Loucy (cell line): ENCODE measurements around the gene RPS23.

ENCODE experiments used
- H2AFZ ChIP-seq: fragments of 200-600 bp; sonication (generic); 2 replicates; pipeline ENCODE4 v1.6.0; 2016; ENCODE audit warnings: antibody characterized with exemption, mild to moderate bottlenecking, low read length, moderate library complexity
- H3F3A ChIP-seq: fragments of 200-600 bp; 2 replicates; pipeline ENCODE4 v1.6.0; 2016; ENCODE audit warnings: antibody characterized with exemption, low read depth, mild to moderate bottlenecking
- H3K27me3 ChIP-seq: fragments of 200-600 bp; sonication (generic); 2 replicates; pipeline ENCODE4 v1.6.1; 2014; ENCODE audit warnings: low read length, mild to moderate bottlenecking; ENCODE audit not compliant: insufficient read depth, poor library complexity, severe bottlenecking
- H3K36me3 ChIP-seq: fragments of 200-600 bp; sonication (generic); 2 replicates; pipeline ENCODE4 v1.6.1; 2016; ENCODE audit warnings: low read length; ENCODE audit not compliant: insufficient read depth
- H3K4me1 ChIP-seq: fragments of 200-600 bp; sonication (generic); 2 replicates; pipeline ENCODE4 v1.5.1; 2014; ENCODE audit warnings: low read length, mild to moderate bottlenecking; ENCODE audit not compliant: insufficient read depth, poor library complexity, severe bottlenecking
- H3K4me2 ChIP-seq: fragments of 200-600 bp; sonication (generic); 2 replicates; pipeline ENCODE4 v1.6.0; 2014; ENCODE audit warnings: antibody characterized with exemption, low read length, low read depth, mild to moderate bottlenecking; ENCODE audit not compliant: poor library complexity, severe bottlenecking
- H3K4me3 ChIP-seq: fragments of 200-600 bp; sonication (generic); 2 replicates; pipeline ENCODE4 v1.5.1; 2014; ENCODE audit warnings: low read length, mild to moderate bottlenecking, mixed read lengths; ENCODE audit not compliant: poor library complexity, severe bottlenecking
- H3K79me2 ChIP-seq: fragments of 200-600 bp; sonication (generic); 2 replicates; pipeline ENCODE4 v1.6.1; 2014; ENCODE audit warnings: low read length; ENCODE audit not compliant: insufficient read depth
- H3K9ac ChIP-seq: fragments of 200-600 bp; sonication (generic); 2 replicates; pipeline ENCODE4 v1.6.0; 2014; ENCODE audit warnings: mild to moderate bottlenecking, low read depth, low read length, moderate library complexity; ENCODE audit not compliant: poor library complexity, severe bottlenecking
- H3K9me2 ChIP-seq: fragments of 200-600 bp; sonication (generic); replicated peaks from 2 replicates; pipeline ENCODE4 v1.6.1; 2016; ENCODE audit warnings: low read depth, low read length, mixed read lengths
- H3K9me3 ChIP-seq: fragments of 200-600 bp; sonication (generic); 2 replicates; pipeline ENCODE4 v1.6.1; 2014; ENCODE audit warnings: mild to moderate bottlenecking, antibody characterized with exemption, low read length, low read depth; ENCODE audit not compliant: insufficient read depth
- H4K20me1 ChIP-seq: fragments of 200-600 bp; sonication (generic); 2 replicates; pipeline ENCODE4 v1.6.0; 2014; ENCODE audit warnings: antibody characterized with exemption, low read length, mild to moderate bottlenecking; ENCODE audit not compliant: insufficient read depth, poor library complexity, severe bottlenecking
- CTCF ChIP-seq: fragments of 200-600 bp; sonication (generic); conservative IDR thresholded peaks from 2 replicates; pipeline ENCODE4 v1.5.1; 2014; ENCODE audit warnings: mild to moderate bottlenecking, antibody characterized with exemption, low read length
- EZH2phosphoT487 ChIP-seq: fragments of 200-600 bp; IDR thresholded peaks from 2 replicates; pipeline ENCODE4 v1.6.1; 2018; ENCODE audit warnings: antibody characterized with exemption, mild to moderate bottlenecking, moderate library complexity, borderline replicate concordance

Gene RPS23

DNA sequence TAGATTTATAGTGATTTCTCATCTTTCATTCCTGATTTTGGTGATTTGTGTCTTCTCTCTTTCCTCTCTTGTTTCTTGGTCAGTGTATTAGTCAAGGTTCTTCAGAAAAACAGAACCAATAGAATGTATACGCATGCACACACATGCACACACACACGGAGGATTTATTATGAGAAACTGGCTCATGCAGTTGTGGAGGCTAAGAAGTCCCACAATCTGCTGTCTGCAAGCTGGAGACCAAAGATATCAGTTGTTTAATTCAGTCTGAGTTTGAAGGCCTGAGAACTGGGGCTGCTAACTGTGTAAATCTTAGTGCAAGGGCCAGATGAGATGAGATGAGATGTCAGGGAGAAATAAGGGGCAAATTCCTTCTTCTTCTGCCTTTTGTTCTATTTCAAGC lies 5.7 kb upstream of the RPS23 start:
- Histone ChIP-seq H3K4me1 (peaks cover 28% of the 10 kb centered on the region), H4K20me1 (no peaks in the 10 kb centered on the region), H3K9me3 (no peaks in the 10 kb centered on the region), H3K27me3 (no peaks in the 10 kb centered on the region), H3F3A (no peaks in the 10 kb centered on the region), H2AFZ (no peak overlapping the region), H3K36me3 (no peaks in the 10 kb centered on the region), H3K79me2 (0 out of 2 replicates have a peak, but pooled peaks cover 7% of the 10 kb centered on the region), H3K4me2 (peak overlapping the region; percentile 1), H3K4me3 (no peak overlapping the region), H3K9me2 (no peaks in the 10 kb centered on the region), H3K9ac (no peak overlapping the region)
- TF ChIP-seq CTCF, result no peak
- TF ChIP-seq EZH2phosphoT487, result no peak

- no peaks in the 10 kb centered on the region for H3K9me3 ChIP-seq
- peak overlapping the region; percentile 93 for H2AFZ ChIP-seq
- TF ChIP-seq EZH2phosphoT487, result no peak
- TF ChIP-seq CTCF, result no peak
- H3K79me2 ChIP-seq, result peaks cover 51% of the 10 kb centered on the region
- H3K27me3 ChIP-seq, result peaks cover 5% of the 10 kb centered on the region
- peak overlapping the region; percentile 93 for H3K4me3 ChIP-seq
- H3K36me3 ChIP-seq, result peaks cover 28% of the 10 kb centered on the region
- H3F3A ChIP-seq, result no peaks in the 10 kb centered on the region
- H4K20me1 ChIP-seq, result peaks cover 33% of the 10 kb centered on the region
- peaks cover 52% of the 10 kb centered on the region for H3K4me1 ChIP-seq
- H3K9ac ChIP-seq, result peak overlapping the region; percentile 98
- no peaks in the 10 kb centered on the region for H3K9me2 ChIP-seq
- peak overlapping the region; percentile 86 for H3K4me2 ChIP-seq
Observed at GRCh38 chr5:82278711-82279370, 687 bp upstream of the RPS23 start.

DNA sequence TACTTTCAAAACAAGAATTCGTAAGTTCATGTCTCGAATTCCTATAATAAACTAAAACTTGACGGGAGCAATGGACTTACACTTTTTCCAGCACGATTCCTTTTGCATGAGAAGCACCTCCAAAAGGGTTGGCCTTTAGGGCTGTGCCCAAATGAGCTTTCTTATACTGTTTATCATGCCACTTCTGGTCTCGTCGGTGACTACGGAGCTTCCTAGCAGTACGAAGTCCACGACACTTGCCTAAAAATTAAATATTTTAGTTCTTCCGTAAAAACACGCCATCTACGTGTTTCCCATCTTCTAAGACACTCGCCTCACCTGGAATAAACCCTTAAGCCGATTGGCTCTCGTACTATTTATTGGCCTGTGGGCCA lies 554 bp downstream of the RPS23 start:
- Histone ChIP-seq H4K20me1 (peaks cover 33% of the 10 kb centered on the region), H3K9me3 (no peaks in the 10 kb centered on the region), H3K79me2 (peaks cover 54% of the 10 kb centered on the region), H3K9ac (peak overlapping the region; percentile 98), H3F3A (no peaks in the 10 kb centered on the region), H3K4me1 (peaks cover 49% of the 10 kb centered on the region), H3K36me3 (peaks cover 30% of the 10 kb centered on the region), H3K4me2 (peak overlapping the region; percentile 89), H3K9me2 (no peaks in the 10 kb centered on the region), H3K4me3 (peak overlapping the region; percentile 93), H3K27me3 (peaks cover 5% of the 10 kb centered on the region), H2AFZ (no peak overlapping the region)
- no peak for TF ChIP-seq EZH2phosphoT487
- TF ChIP-seq CTCF, result no peak
